Limb (tissue), 2 donors: Measurements from ENCODE around the gene SLIT3.

Experiments
- DNase-seq, 2 donors: peaks; one replicate each; pipeline ENCODE4 v3.0.0-alpha.2; 2016; ENCODE audit errors: extremely low spot score in 2 of 2

The SLIT3 gene

GRCh38 chr5:169270827-169271226 is 30.1 kb downstream of the SLIT3 start:
- no peak for DNase-seq

GRCh38 chr5:169268019-169268418 is 32.9 kb downstream of the SLIT3 start:
- DNase-seq: no peak

DNA sequence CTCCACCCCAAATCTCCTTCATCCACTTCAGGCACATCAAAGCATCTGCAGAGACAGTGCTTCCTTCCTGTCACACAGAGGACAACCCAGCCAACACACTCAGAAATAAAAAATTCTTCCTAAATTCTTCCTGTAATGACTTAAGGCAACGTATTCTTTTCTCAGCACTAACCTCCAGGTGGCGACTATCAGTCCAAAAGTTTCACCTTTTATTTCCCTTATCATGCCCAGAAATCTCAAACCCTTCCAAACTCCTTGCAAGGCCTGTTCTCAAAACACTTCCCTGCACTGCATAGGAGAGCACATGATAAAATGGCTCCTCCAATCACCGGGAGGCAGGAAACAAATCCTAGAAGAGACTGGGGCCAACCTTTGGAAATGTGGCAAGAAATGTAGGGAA is 35.1 kb downstream of the SLIT3 start:
- DNase-seq: no peak

DNA sequence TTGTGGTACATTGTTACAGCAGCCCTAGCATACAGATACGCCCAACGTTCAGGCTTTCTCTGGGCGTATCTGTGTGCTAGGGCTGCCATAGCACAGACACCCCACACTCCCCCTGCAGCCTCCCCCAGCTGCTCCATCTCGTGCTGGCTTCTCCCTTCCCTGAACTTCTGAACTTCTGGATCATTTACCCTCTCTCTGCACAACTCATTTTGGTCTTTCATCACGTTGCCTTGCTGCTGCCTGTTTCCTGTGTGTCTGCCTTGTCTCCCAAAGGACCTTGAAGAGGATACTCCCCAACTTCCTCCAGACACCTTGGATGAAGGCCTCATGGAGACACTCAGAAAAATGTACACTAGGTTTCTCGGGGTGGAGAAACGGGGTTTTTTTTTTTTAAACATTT is 37.3 kb downstream of the SLIT3 start:
- DNase-seq: no peak

DNA sequence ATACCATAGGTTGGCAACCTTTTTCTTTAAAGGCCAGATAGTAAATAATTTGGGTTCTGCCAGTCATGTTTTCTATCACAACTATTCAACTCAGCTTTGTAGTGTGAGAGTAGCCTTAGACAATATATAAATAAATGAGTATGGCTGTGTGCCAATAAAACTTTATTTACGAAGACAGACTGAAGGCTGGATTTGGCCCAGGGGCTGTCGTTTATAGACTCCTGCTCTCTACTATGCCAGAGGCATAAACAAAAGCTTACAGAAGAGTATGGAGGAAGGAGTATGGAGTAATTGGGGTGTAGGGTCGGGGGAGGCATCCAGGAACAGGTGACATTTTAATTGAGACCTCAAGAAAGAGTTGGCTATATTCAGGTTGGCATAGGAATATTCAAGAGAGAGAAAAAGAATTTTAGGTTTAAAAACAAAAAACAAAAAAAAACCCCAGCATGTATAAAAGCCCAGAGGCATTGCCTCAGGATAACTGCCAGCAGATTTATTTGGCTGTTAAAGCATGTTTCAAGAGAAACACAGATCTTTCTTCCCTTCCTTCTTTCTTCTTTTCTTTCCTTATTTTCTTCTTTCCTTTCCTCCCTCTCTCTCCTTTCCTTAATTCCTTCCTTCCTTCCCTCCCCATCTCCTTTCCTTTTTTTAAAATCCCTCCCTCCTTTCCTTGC is 39.9 kb downstream of the SLIT3 start:
- DNase-seq: no peak

DNA sequence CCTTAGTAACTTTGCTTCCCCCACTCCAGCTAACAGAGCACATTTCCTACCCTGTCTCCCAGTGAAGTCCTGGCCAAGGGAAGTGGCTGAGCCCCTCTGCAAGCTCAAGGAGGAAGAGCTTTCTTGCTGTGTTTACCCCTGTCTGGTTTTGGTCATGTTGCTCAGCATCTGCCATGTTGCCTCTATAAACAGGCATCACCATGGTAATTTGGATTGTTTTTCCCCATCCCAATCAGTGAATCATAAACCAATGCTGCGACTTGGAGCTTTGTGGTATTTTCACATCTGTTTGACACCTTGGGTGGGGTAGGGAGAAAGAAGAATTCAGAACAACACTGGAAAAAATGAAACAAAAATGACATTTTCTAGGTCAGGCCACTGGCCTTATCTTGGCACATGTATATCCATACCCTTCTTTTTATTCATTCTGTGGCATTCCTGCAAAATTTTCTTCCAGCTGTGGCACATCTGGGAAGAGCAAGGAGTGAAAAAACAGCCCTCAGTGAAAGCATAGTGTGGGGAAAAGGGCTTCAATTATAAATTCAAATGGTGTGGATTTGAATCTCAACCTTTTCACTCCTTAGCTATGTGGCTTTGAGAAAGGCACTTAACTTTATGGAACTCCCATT is 42.5 kb downstream of the SLIT3 start:
- no peak for DNase-seq

DNA sequence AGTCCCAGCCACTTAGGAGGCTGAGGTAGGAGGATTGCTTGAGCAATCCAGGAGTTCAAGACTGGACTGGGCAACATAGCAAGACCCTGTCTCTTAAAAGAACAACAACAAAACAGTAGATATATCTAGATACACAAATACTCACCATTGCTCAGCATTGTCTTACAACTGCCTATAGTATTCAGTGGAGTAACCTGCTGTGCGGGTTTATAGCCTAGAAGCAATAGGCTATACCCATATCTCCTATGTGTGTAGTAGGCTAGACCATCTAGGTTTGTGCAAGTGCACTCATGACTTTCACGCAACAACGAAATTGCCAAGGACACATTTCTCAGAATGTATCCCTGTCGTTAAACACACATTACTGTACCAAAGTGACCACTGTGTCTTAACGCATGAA is 44.7 kb downstream of the SLIT3 start:
- DNase-seq: no peak

- DNase-seq: no peak
These were observed 47.9 kb downstream of the SLIT3 start for GRCh38 chr5:169253071-169253470.

GRCh38 chr5:169251333-169252084 is 49.4 kb downstream of the SLIT3 start:
- DNase-seq: no peak

DNA sequence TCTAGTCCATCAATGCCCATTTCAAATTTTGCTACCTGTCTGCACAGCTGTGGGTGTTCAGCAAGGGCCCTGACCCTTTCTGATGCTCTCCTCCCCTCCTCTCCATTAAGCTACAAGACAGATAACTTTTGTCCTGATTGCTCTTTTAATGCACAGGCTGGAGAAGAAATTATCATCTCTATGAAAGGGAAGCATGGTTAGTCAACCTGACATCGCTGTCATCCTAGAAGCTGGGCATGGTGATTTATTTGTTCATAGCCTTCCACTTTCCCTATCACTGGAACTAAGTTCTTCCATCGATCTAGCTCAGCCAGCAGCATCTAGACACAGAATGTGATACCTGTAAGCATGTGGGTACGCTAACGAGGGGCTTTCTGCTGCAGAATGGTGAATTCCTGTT is 50.1 kb downstream of the SLIT3 start:
- DNase-seq: no peak

DNA sequence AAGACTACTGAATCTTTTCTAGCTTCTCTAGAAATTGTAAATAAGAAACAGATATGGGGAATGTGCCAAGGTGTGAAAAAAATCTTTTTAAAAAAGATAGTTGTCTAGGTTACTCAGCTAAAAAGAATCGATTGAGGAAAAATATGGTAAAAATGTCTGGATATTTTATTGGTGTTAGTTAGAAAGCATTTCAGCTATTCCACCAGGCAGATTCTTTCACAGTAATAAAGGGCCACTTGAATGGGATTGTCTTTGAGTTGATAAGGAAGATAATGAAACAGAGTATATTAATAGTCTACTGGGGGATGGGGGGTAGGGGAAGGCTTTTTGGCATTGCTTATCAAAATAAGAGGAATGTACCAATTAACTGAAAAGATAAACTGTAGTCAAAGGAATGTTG is 51.9 kb downstream of the SLIT3 start:
- DNase-seq: no peak

DNA sequence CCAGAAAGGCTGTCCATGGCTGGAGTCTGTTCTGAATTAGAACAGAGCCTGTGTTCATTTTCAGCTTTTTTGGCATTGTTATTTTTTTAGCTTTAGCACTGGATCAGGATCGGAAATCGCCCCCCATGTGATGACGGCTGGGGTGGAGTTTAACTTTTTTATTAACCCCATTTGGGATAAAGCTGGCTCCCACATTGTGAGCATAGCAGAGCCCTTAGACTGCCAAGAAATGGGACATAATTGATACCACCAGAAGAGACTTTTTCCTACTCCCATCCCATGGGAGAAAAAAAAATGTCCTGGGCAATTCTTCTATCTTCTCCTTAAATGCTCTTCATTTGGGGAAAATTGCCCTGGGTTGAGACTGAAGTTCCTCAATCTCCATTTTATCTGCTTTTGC is 52.4 kb downstream of the SLIT3 start:
- no peak for DNase-seq

DNA sequence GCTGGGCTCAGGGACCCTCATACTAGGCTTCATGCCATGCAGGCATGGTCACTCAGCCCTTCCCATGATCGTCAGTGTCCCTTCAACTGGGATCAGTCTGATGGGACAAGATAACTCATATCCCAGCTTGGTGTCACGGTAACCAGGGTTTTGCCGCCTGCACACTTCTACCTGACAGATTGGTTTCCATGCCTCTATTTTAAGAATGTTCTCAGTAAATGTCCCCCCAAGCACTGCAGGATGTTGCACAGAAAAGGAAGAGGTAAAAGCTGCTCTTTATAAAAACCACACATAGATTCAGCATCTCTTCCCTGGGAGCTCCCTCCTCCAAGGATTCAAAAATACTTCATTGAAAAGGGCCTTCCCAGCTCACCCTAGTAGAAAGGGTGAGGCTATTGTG is 56.1 kb downstream of the SLIT3 start:
- no peak for DNase-seq

- DNase-seq: no peak
These were observed 57.1 kb downstream of the SLIT3 start for GRCh38 chr5:169243651-169244422.

DNA sequence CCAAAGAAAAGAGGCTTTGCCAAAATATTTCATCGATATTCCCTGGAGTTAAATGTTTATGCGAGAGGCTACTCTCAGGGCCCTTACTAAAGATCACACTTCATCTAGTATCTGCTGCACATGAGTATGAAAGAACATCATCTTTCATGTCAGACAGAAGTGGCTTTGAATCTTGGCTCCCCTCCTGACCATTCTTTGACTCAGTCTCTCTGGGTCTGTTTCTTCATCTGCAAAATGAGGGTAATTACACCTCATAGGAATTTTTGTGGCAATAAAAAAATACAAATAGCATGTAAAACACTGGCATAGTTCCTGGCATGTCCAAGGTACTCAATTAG is 58.1 kb downstream of the SLIT3 start:
- DNase-seq: no peak

- no peak for DNase-seq
These were observed 58.6 kb downstream of the SLIT3 start for GRCh38 chr5:169242175-169242848.

DNA sequence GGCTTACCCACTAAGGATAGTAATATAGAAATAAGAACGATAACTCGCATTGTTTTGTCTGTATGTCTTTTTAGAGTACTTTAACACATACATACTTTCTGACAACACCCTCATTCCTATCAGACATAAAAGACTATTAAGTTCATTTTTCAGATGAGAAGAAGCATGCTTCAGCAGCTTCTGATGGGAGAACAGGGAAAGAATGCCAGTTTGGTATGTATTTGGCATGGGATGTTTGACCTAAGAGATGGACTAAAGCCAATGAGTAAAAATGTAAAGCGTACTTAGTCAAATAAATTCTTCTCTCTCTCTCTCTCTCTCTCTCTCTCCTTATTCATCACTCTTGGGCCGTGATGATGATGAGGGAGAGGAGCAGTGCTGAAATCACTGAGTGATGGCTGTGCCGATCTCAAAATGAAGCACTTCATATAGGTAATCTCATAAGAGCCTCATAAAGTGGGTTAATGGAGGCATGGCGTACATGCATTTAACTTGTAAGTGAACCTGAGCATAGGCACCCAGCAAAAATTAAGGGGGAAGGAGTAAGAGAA is 71.5 kb downstream of the SLIT3 start:
- no peak for DNase-seq

DNA sequence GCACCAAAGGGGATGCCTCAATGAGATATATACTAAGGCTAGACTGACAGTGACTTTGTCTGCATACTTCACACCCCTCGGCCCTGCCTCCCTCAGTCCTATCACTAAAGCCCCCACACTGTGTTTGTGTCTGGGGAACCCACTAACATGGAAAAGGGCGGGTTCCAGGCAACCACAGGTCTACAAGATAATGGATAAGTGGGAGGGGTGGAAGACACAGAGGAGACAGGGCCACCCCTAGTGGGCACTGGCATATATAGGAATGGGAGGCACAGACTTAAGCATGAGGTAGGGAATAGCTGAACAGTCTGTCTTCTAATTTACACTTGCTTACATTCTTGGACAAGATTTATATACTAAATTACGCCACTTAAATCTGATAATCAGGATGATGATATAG is 74.0 kb downstream of the SLIT3 start:
- DNase-seq: no peak

- no peak for DNase-seq
These were observed 75.0 kb downstream of the SLIT3 start for GRCh38 chr5:169225830-169226356.

DNA sequence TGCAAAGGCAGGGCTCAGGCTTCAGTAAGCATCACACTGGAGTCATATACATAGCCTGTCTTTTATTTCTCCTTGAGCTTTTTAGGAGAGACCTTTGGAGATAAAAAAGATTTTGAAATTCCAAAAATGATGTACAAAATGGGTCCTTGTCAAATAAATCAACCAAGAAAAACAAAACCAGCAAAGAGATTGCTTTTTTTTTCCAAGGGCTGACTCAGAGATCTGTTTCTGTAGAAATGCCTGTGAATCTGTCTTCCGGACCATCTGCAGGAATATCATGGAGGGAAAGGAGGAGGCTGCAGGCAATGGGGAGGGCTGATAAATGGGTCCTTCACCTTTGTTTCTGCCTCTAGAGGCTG is 77.4 kb downstream of the SLIT3 start:
- no peak for DNase-seq

DNA sequence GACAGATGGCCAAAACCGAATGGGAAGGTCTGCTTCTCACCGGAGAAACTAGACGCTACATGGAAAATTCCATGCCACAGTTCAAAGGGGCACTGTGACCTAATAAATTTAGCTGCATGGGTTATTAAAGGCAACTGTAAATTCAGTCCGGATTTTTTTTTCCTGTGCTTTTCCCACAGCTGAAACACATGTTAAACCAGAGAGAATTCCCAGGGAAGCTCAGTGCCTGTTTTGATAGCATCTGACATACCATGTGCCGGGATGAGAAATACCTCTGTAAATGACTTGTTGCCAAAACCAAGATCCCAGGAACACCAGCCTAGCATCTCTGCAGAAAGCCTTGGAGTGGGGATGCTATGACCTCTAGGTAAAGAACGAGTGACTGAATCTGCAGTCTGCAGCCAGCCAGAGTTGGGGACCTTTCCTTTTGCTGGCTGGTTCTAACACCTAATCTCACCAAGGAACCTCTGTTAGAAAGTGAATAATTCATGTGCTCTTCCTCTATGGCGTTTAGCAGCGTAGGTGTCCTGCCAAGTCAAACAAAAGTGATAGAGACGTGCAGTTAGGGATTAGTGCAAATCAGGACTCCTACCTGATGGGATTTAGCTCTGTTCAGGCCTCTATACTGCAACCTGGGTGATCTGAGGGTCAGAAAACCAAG is 77.9 kb downstream of the SLIT3 start:
- DNase-seq: no peak
